CD14-positive monocyte (primary cell): ENCODE results near the gene WDR44. TPM values are rescaled to one million over a fixed set of nuclear protein-coding genes. Genes with fewer than 3 reads are reported as not detected.

ENCODE experiments used
- DNase-seq, 3 donors: peaks; one replicate each; pipeline ENCODE4 v3.0.0-alpha.2; 2011 to 2022
- H2AFZ ChIP-seq: 2 replicates; pipeline ENCODE4 v1.6.0; 2012; ENCODE audit warnings: mild to moderate bottlenecking, low read depth, low read length, inconsistent platforms; ENCODE audit not compliant: insufficient read depth, poor library complexity, severe bottlenecking
- H3K27ac ChIP-seq, 2 donors: 1 replicate in 1 of 2; 2 replicates in 1 of 2; pipeline ENCODE4 v1.5.1; 2012 to 2013; ENCODE audit warnings: low read length in 2 of 2, control low read depth in 1 of 2, inconsistent platforms in 1 of 2, low read depth in 1 of 2, mild to moderate bottlenecking in 1 of 2
- H3K27me3 ChIP-seq, 2 donors: one replicate each; pipeline versions ENCODE4 v1.6.0 to v1.6.1; 2011 to 2013; ENCODE audit warnings: low read length in 2 of 2; ENCODE audit not compliant: control insufficient read depth in 2 of 2, insufficient read depth in 2 of 2
- H3K36me3 ChIP-seq, 2 donors: replicated peaks in 1 of 2; 1 replicate in 1 of 2; 2 replicates in 1 of 2; pipeline versions ENCODE4 v1.5.1 to v1.6.1; 2012 to 2013; ENCODE audit warnings: low read length in 2 of 2, control low read depth in 1 of 2, inconsistent platforms in 1 of 2, mild to moderate bottlenecking in 1 of 2; ENCODE audit not compliant: insufficient read depth in 2 of 2, control insufficient read depth in 1 of 2
- H3K4me1 ChIP-seq, 2 donors: 1 replicate in 1 of 2; 2 replicates in 1 of 2; pipeline versions ENCODE4 v1.5.1 to v1.6.1; 2012 to 2013; ENCODE audit warnings: low read length in 2 of 2, control low read depth in 1 of 2, inconsistent platforms in 1 of 2, mild to moderate bottlenecking in 1 of 2, moderate library complexity in 1 of 2; ENCODE audit not compliant: insufficient read depth in 2 of 2, control insufficient read depth in 1 of 2
- H3K4me2 ChIP-seq: replicated peaks from 2 replicates; pipeline ENCODE3; 2012; ENCODE audit warnings: low read length, moderate library complexity, mild to moderate bottlenecking; ENCODE audit not compliant: poor library complexity, severe bottlenecking; ENCODE audit errors: extremely low read depth
- H3K4me3 ChIP-seq, 3 experiments: fragments of 200-600 bp in 1 of 3; sonication (generic) in 1 of 3; replicated peaks in 1 of 3; 1 replicate in 2 of 3; 2 replicates in 1 of 3; pipeline ENCODE4 v1.5.1; 2011 to 2013; ENCODE audit warnings: low read length in 3 of 3, mild to moderate bottlenecking in 3 of 3, control low read depth in 2 of 3, low read depth in 2 of 3, inconsistent platforms in 1 of 3, moderate library complexity in 1 of 3
- H3K79me2 ChIP-seq: 2 replicates; pipeline ENCODE4 v1.6.0; 2012; ENCODE audit warnings: mild to moderate bottlenecking, control low read depth, inconsistent platforms, low read length, moderate library complexity; ENCODE audit not compliant: insufficient read depth
- H3K9ac ChIP-seq: 2 replicates; pipeline ENCODE4 v1.6.0; 2017; ENCODE audit warnings: low read length, mild to moderate bottlenecking; ENCODE audit not compliant: insufficient read depth, poor library complexity, severe bottlenecking
- H3K9me3 ChIP-seq, 2 donors: replicated peaks in 1 of 2; 1 replicate in 1 of 2; 2 replicates in 1 of 2; pipeline versions ENCODE4 v1.5.1 to v1.6.1; 2012 to 2013; ENCODE audit warnings: low read length in 2 of 2, control low read depth in 1 of 2; ENCODE audit not compliant: control insufficient read depth in 1 of 2, insufficient read depth in 1 of 2
- H4K20me1 ChIP-seq: 2 replicates; pipeline ENCODE4 v1.6.0; 2012; ENCODE audit warnings: mild to moderate bottlenecking, low read length, control low read depth, moderate library complexity; ENCODE audit not compliant: insufficient read depth
- H3K27ac Mint-ChIP-seq, 7 donors: one replicate each; pipeline ENCODE4 v1.8.0; 2020; ENCODE audit warnings: mild to moderate bottlenecking in 7 of 7, mixed read lengths in 7 of 7, moderate library complexity in 6 of 7, inconsistent platforms in 2 of 7
- H3K27me3 Mint-ChIP-seq, 3 donors: one replicate each; pipeline ENCODE4 v1.8.0; 2021 to 2022; ENCODE audit warnings: low read depth in 3 of 3, mild to moderate bottlenecking in 3 of 3, mixed read lengths in 3 of 3, moderate library complexity in 3 of 3, inconsistent platforms in 1 of 3
- H3K36me3 Mint-ChIP-seq, 2 donors: one replicate each; pipeline ENCODE4 v1.8.0; 2020; ENCODE audit warnings: mixed read lengths in 2 of 2, inconsistent platforms in 1 of 2, mild to moderate bottlenecking in 1 of 2
- H3K4me1 Mint-ChIP-seq: one replicate; pipeline ENCODE4 v1.8.0; 2020; ENCODE audit warnings: mild to moderate bottlenecking, mixed read lengths
- H3K4me3 Mint-ChIP-seq, 2 donors: one replicate each; pipeline ENCODE4 v1.8.0; 2020; ENCODE audit warnings: mild to moderate bottlenecking in 2 of 2, mixed read lengths in 2 of 2, moderate library complexity in 1 of 2
- H3K9me3 Mint-ChIP-seq, 7 donors: one replicate each; pipeline ENCODE4 v1.8.0; 2020 to 2022; ENCODE audit warnings: mixed read lengths in 7 of 7, mild to moderate bottlenecking in 6 of 7, moderate library complexity in 6 of 7, inconsistent platforms in 2 of 7
- WGBS: methylation state at CpG from one replicate; pipeline ENCODE4 v1.1.5; 2013; ENCODE audit warnings: missing lambda C conversion rate; ENCODE audit not compliant: insufficient coverage; 5-methylcytosine and 5-hydroxymethylcytosine counted together
- intact Hi-C, 2 donors: fragments of 100-400 bp; cut with micrococcal nuclease; formaldehyde crosslinking; loops; one replicate each; pipeline versions ENCODE4 v1.15.0 to v1.15.1; 2023
- polyA plus RNA-seq, 3 donors: library from polyadenylated mRNA; depleted of rRNA in 1 of 3; unstranded in 2 of 3; stranded (reverse) in 1 of 3; fragments of 300-500 nt in 2 of 3; fragments of >200 nt in 1 of 3; fragmentation: Illumina TruSeq in 2 of 3; gene quantifications; 1 replicate in 2 of 3; 2 replicates in 1 of 3; pipeline ENCODE4 v1.2.3, GENCODE V29; 2012 to 2021
- TF ChIP-seq, protein P1 (sequence below): fragments of 200-600 bp; IDR thresholded peaks from one replicate; pipeline ENCODE4 v1.8.0; 2022; ENCODE audit warnings: antibody characterized with exemption, mild to moderate bottlenecking

The WDR44 gene
- polyA plus RNA-seq, 3 donors = 5.1 to 7.1 (median 5.5) TPM

DNA sequence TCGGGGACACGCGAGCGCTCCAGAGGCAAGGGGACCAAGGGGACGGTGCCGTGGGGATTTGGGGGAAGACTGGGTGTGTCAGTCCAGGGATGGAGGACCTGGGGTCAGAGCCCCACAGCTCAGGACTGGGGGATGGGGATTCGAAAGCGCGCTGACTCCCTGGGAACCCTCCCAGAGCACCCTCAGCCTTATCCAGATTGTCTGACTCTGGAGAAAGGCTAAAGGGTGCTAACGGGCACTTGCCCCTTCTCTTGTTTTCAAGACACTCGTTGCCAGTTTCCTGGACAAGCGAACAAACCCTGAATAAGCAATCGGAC lies 150.8 kb downstream of the WDR44 start:
- Mint-ChIP-seq H3K36me3 (peaks cover 6 to 10% of the 10 kb centered on the region in 2 donors), H3K27me3 (peaks cover 0 to 4% (median 1%) of the 10 kb centered on the region in 3 donors), H3K27ac (peak overlapping the region; percentile 93 to 98 (median 96)), H3K4me1 (peaks cover 32% of the 10 kb centered on the region), H3K9me3 (peaks cover 0 to 18% (median 1%) of the 10 kb centered on the region in 7 donors), H3K4me3 (peak overlapping the region; percentile 98)
- no peaks in the 10 kb centered on the region for H3K9me3 ChIP-seq
- peak overlapping the region; percentile 82 to 88 for H3K27ac ChIP-seq
- peak overlapping the region; percentile 72 for H3K9ac ChIP-seq
- peak overlapping the region; percentile 67 to 87 (median 81) for H3K4me3 ChIP-seq
- intact Hi-C loops = loop anchor here (5.0 to 10.0 kb wide), 2 partner anchors 41 to 58 kb away; no protein-coding TSS in a partner anchor
- H2AFZ ChIP-seq = peak overlapping the region; percentile 76
- peaks cover 6 to 7% of the 10 kb centered on the region in 2 donors for H3K36me3 ChIP-seq
- peaks cover 18% of the 10 kb centered on the region for H4K20me1 ChIP-seq
- peak overlapping the region; percentile 75 for H3K4me2 ChIP-seq
- TF ChIP-seq, protein P1, sequence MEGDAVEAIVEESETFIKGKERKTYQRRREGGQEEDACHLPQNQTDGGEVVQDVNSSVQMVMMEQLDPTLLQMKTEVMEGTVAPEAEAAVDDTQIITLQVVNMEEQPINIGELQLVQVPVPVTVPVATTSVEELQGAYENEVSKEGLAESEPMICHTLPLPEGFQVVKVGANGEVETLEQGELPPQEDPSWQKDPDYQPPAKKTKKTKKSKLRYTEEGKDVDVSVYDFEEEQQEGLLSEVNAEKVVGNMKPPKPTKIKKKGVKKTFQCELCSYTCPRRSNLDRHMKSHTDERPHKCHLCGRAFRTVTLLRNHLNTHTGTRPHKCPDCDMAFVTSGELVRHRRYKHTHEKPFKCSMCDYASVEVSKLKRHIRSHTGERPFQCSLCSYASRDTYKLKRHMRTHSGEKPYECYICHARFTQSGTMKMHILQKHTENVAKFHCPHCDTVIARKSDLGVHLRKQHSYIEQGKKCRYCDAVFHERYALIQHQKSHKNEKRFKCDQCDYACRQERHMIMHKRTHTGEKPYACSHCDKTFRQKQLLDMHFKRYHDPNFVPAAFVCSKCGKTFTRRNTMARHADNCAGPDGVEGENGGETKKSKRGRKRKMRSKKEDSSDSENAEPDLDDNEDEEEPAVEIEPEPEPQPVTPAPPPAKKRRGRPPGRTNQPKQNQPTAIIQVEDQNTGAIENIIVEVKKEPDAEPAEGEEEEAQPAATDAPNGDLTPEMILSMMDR = no peak
- DNase-seq = no peak
- H3K79me2 ChIP-seq = peaks cover 58% of the 10 kb centered on the region
- H3K4me1 ChIP-seq = peaks cover 31 to 41% of the 10 kb centered on the region in 2 donors
- 0% methylated on average over 6 of the region's 13 CpGs for WGBS
- no peaks in the 10 kb centered on the region for H3K27me3 ChIP-seq

DNA sequence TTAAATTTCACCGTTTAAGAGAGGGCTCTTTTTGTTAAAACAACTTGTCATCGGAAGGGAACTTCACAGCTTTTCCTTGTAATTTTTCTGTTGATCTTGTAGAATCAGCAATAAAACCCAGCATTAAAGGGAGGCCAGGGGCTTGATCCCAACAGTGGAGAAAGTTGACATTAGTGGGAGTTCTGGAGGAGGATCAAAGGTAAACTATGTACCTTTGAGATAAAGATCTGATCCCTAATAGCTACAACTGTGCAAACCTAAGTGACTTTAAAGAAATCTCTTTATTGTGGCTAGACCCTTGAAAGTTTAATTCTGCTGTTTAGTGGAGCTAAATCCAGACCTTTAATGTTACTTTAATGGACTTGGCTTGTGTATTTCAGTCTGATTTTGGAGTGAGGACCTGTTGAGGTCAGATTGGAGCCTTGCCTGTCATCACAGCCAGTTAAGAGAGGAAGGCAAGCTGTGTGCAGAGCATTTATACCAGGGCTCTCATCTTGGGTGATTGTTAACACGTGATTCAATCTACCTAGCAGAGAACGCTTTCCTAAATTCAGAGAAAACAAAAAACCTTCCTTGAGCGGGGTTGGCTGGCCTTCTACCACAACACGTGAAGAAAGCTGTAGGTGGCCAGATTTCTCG lies 151.4 kb downstream of the WDR44 start:
- peaks cover 38% of the 10 kb centered on the region for H3K4me1 Mint-ChIP-seq
- no peaks in the 10 kb centered on the region for H3K27me3 ChIP-seq
- H3K4me3 ChIP-seq = peak overlapping the region; percentile 67 to 87 (median 81)
- peaks cover 6 to 7% of the 10 kb centered on the region in 2 donors for H3K36me3 ChIP-seq
- intact Hi-C loops = loop anchor here (5.0 to 10.0 kb wide), 2 partner anchors 40 to 58 kb away; no protein-coding TSS in a partner anchor
- H3K4me3 Mint-ChIP-seq = peak overlapping the region; percentile 98
- no peak overlapping the region for H3K9ac ChIP-seq
- H3K4me2 ChIP-seq = peak overlapping the region; percentile 75
- peak overlapping the region; percentile 82 to 88 for H3K27ac ChIP-seq
- H3K9me3 ChIP-seq = no peaks in the 10 kb centered on the region
- peaks cover 0 to 18% (median 1%) of the 10 kb centered on the region in 7 donors for H3K9me3 Mint-ChIP-seq
- no CpG with 5 or more reads among the region's 7 CpGs for WGBS
- peaks cover 58% of the 10 kb centered on the region for H3K79me2 ChIP-seq
- H3K4me1 ChIP-seq = peaks cover 36 to 46% of the 10 kb centered on the region in 2 donors
- no peak for DNase-seq
- H3K36me3 Mint-ChIP-seq = peaks cover 6 to 10% of the 10 kb centered on the region in 2 donors
- peak overlapping the region; percentile 76 for H2AFZ ChIP-seq
- H3K27ac Mint-ChIP-seq = peak overlapping the region; percentile 93 to 98 (median 96)
- TF ChIP-seq, protein P1 = no peak
- H3K27me3 Mint-ChIP-seq = peaks cover 0 to 4% (median 1%) of the 10 kb centered on the region in 3 donors
- H4K20me1 ChIP-seq = peaks cover 18% of the 10 kb centered on the region
